ENCODE results near the gene RUNX3.

DNA sequence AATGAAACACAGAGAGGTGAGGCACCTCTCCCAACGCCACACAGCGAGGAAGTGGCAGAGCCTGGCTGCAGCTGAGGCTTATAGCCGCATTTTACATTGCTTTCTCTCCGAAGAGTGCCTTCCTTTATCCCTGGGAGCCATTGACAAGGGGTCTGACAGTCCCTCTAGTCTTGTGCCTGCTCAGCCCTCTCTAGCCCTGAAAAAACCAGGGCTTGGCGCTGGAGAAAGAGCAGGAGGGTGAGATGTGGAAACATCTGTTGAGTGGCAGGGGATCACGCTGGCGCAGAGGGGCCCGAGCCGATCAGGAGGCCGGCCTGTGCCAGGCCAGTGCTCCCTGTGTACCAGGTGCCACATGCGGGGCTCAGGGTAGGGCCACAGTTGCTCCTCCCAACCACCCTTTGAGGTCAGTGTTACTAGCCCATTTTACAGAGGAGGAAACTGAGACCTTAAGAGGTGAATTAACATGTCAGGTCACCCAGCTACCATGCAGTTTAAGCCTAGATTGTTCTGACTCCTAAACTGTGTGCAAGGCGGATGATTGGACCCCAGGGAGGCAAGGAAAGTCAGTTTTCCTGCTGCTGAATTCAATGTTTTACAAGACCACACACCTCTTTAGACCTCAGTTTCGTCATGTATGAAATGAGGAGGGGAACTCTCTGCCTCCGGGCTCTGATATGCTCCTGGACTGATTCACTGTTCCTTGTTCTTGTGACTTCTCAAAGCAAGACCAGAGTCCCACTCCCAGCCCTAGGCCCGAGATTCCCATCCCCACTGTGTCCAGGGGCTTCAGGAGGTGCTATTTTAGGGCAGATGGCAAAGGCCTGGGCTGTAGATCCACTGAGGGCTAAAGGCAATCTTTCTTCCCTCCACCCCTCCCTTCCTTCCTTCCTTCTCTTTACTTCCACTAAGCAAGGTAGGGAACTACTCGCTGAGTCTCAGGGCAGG lies 28.0 kb upstream of the RUNX3 start:
- no peak for TF ChIP-seq YY1 (IDR thresholded peaks at IDR 0.05; ENCODE audit: low read depth)
- TF ChIP-seq, protein P1, sequence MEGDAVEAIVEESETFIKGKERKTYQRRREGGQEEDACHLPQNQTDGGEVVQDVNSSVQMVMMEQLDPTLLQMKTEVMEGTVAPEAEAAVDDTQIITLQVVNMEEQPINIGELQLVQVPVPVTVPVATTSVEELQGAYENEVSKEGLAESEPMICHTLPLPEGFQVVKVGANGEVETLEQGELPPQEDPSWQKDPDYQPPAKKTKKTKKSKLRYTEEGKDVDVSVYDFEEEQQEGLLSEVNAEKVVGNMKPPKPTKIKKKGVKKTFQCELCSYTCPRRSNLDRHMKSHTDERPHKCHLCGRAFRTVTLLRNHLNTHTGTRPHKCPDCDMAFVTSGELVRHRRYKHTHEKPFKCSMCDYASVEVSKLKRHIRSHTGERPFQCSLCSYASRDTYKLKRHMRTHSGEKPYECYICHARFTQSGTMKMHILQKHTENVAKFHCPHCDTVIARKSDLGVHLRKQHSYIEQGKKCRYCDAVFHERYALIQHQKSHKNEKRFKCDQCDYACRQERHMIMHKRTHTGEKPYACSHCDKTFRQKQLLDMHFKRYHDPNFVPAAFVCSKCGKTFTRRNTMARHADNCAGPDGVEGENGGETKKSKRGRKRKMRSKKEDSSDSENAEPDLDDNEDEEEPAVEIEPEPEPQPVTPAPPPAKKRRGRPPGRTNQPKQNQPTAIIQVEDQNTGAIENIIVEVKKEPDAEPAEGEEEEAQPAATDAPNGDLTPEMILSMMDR (IDR thresholded peaks at IDR 0.05): no peak
- TF ChIP-seq, protein P2, sequence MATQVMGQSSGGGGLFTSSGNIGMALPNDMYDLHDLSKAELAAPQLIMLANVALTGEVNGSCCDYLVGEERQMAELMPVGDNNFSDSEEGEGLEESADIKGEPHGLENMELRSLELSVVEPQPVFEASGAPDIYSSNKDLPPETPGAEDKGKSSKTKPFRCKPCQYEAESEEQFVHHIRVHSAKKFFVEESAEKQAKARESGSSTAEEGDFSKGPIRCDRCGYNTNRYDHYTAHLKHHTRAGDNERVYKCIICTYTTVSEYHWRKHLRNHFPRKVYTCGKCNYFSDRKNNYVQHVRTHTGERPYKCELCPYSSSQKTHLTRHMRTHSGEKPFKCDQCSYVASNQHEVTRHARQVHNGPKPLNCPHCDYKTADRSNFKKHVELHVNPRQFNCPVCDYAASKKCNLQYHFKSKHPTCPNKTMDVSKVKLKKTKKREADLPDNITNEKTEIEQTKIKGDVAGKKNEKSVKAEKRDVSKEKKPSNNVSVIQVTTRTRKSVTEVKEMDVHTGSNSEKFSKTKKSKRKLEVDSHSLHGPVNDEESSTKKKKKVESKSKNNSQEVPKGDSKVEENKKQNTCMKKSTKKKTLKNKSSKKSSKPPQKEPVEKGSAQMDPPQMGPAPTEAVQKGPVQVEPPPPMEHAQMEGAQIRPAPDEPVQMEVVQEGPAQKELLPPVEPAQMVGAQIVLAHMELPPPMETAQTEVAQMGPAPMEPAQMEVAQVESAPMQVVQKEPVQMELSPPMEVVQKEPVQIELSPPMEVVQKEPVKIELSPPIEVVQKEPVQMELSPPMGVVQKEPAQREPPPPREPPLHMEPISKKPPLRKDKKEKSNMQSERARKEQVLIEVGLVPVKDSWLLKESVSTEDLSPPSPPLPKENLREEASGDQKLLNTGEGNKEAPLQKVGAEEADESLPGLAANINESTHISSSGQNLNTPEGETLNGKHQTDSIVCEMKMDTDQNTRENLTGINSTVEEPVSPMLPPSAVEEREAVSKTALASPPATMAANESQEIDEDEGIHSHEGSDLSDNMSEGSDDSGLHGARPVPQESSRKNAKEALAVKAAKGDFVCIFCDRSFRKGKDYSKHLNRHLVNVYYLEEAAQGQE (IDR thresholded peaks at IDR 0.05; ENCODE audit: low read depth, low read length): no peak
- TF ChIP-seq EP300 (IDR thresholded peaks at IDR 0.05; ENCODE audit: borderline replicate concordance in 1 of 2, low read depth in 1 of 2, low read length in 1 of 2): no peak
- TF ChIP-seq, protein P3, sequence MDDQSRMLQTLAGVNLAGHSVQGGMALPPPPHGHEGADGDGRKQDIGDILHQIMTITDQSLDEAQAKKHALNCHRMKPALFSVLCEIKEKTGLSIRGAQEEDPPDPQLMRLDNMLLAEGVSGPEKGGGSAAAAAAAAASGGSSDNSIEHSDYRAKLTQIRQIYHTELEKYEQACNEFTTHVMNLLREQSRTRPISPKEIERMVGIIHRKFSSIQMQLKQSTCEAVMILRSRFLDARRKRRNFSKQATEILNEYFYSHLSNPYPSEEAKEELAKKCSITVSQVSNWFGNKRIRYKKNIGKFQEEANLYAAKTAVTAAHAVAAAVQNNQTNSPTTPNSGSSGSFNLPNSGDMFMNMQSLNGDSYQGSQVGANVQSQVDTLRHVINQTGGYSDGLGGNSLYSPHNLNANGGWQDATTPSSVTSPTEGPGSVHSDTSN (IDR thresholded peaks at IDR 0.05): no peak
- no peak for TF ChIP-seq TAF1 (IDR thresholded peaks at IDR 0.05; ENCODE audit: borderline replicate concordance, low read depth, low read length)
